ENCODE data around the gene HCFC1R1. TPM values are rescaled to one million over a fixed set of nuclear protein-coding genes. Genes with fewer than 3 reads are reported as not detected.

The HCFC1R1 gene
- total and polyA plus RNA-seq, 2 experiments from 2014 or later: 35.7 to 158 TPM

DNA sequence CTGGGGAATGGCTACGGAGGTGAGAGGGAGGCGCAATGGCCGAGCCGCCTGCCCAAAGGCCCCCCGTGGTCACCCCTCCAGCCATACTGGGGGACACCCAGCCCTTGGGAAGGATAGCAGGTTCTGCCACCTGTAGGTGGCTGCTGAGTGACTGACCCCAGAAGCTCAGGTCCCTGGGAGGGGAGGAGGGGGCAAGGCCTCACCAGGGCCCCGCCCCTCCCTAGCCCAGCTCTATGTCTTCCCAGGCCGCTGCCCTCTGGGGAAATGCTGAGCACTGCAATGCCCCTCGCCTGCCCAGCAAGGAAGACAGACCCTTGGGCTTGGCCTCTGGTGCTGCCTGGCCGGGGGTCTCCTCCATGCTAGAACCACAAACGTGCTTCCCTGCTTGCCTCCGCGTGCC is 22.4 kb downstream of the HCFC1R1 start:
- H3K4me1 ChIP-seq (ENCODE audit: insufficient read depth): peaks cover 2% of the 10 kb centered on the region

GRCh38 chr16:3000540-3000939 is 23.2 kb downstream of the HCFC1R1 start:
- TF ChIP-seq EZH2 (IDR thresholded peaks at IDR 0.05; ENCODE audit: borderline replicate concordance) (no peak), EZH2phosphoT487 (IDR thresholded peaks at IDR 0.05; ENCODE audit: low read depth, severe bottlenecking, unreplicated experiment) (no peak), CTCF (IDR thresholded peaks at IDR 0.05; ENCODE audit: poor library complexity) (no peak)
- Histone ChIP-seq H2AFZ (no peak overlapping the region), H3K79me2 (no peaks in the 10 kb centered on the region), H4K20me1 (ENCODE audit: insufficient read depth, poor library complexity, severe bottlenecking) (no peaks in the 10 kb centered on the region), H3K9me3 (ENCODE audit: low read depth) (no peaks in the 10 kb centered on the region), H3K4me1 (ENCODE audit: insufficient read depth) (no peaks in the 10 kb centered on the region), H3K4me2 (no peak overlapping the region), H3K27ac (no peak overlapping the region), H3K9me2 (replicated peaks; ENCODE audit: insufficient read depth) (no peaks in the 10 kb centered on the region), H3K36me3 (replicated peaks; ENCODE audit: insufficient read depth, low read depth) (no peaks in the 10 kb centered on the region), H3K27me3 (no peaks in the 10 kb centered on the region), H3K4me3 (no peak overlapping the region)
- DNase-seq (ENCODE audit: low spot score): no peak
- 94% methylated on average over 4 of the region's 4 CpGs for WGBS (ENCODE audit: low lambda C conversion rate, missing lambda C conversion rate)

More for the DNA sequence above, 22.4 kb downstream of the HCFC1R1 start:
- no peaks in the 10 kb centered on the region for H4K20me1 ChIP-seq (ENCODE audit: insufficient read depth, poor library complexity, severe bottlenecking)
- TF ChIP-seq CTCF (IDR thresholded peaks at IDR 0.05; ENCODE audit: poor library complexity) (no peak), EZH2 (IDR thresholded peaks at IDR 0.05; ENCODE audit: borderline replicate concordance) (no peak), EZH2phosphoT487 (IDR thresholded peaks at IDR 0.05; ENCODE audit: low read depth, severe bottlenecking, unreplicated experiment) (no peak)
- no peak overlapping the region for H2AFZ ChIP-seq
- no peaks in the 10 kb centered on the region for H3K9me3 ChIP-seq (ENCODE audit: low read depth)
- H3K4me2 ChIP-seq: no peak overlapping the region
- DNase-seq (ENCODE audit: low spot score): no peak
- no peak overlapping the region for H3K4me3 ChIP-seq
- no peaks in the 10 kb centered on the region for H3K79me2 ChIP-seq
- H3K27ac ChIP-seq: no peak overlapping the region
- H3K9me2 ChIP-seq (replicated peaks; ENCODE audit: insufficient read depth): no peaks in the 10 kb centered on the region
- H3K36me3 ChIP-seq (replicated peaks; ENCODE audit: insufficient read depth, low read depth): no peaks in the 10 kb centered on the region
- no peaks in the 10 kb centered on the region for H3K27me3 ChIP-seq
- WGBS (ENCODE audit: low lambda C conversion rate, missing lambda C conversion rate): 83% methylated on average over 11 of the region's 12 CpGs

GRCh38 chr16:2999929-3000328 is 23.8 kb downstream of the HCFC1R1 start:
- H3K27me3 ChIP-seq: no peaks in the 10 kb centered on the region
- H3K36me3 ChIP-seq (replicated peaks; ENCODE audit: insufficient read depth, low read depth): no peaks in the 10 kb centered on the region
- H3K4me1 ChIP-seq (ENCODE audit: insufficient read depth): no peaks in the 10 kb centered on the region
- no peak overlapping the region for H2AFZ ChIP-seq
- H4K20me1 ChIP-seq (ENCODE audit: insufficient read depth, poor library complexity, severe bottlenecking): no peaks in the 10 kb centered on the region
- H3K9me3 ChIP-seq (ENCODE audit: low read depth): no peaks in the 10 kb centered on the region
- no peak overlapping the region for H3K27ac ChIP-seq
- no peak for DNase-seq (ENCODE audit: low spot score)
- no peak overlapping the region for H3K4me2 ChIP-seq
- no peak overlapping the region for H3K4me3 ChIP-seq
- TF ChIP-seq EZH2phosphoT487 (IDR thresholded peaks at IDR 0.05; ENCODE audit: low read depth, severe bottlenecking, unreplicated experiment): no peak
- TF ChIP-seq EZH2 (IDR thresholded peaks at IDR 0.05; ENCODE audit: borderline replicate concordance): no peak
- TF ChIP-seq CTCF (IDR thresholded peaks at IDR 0.05; ENCODE audit: poor library complexity): no peak
- no peaks in the 10 kb centered on the region for H3K79me2 ChIP-seq
- 97% methylated on average over 6 of the region's 6 CpGs for WGBS (ENCODE audit: low lambda C conversion rate, missing lambda C conversion rate)
- H3K9me2 ChIP-seq (replicated peaks; ENCODE audit: insufficient read depth): no peaks in the 10 kb centered on the region

DNA sequence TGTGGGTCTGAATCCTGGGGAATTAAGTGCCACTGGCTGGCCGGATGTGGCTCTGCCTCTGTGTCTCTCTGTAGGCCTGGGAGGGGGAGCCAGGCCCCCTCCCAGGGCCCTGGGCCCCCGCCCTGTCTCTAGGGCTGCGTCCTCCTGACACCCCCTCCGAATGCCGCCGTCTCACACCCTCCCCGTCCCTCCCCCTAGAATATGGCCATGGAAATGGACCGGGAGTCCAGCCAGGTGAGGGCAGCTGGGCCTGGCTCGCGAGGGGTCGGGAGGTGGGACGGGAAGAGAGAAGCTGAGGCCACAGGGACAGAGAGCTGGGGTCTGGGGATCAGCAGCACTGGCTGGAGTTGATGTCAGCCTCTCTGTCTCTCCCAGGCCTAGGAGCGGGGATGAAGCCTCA is 27.4 kb downstream of the HCFC1R1 start:
- no peaks in the 10 kb centered on the region for H3K27me3 ChIP-seq
- no peak overlapping the region for H3K4me3 ChIP-seq

More for the DNA sequence above, 27.4 kb downstream of the HCFC1R1 start:
- no peak for TF ChIP-seq CTCF (IDR thresholded peaks at IDR 0.05; ENCODE audit: poor library complexity)
- no peak for TF ChIP-seq EZH2 (IDR thresholded peaks at IDR 0.05; ENCODE audit: borderline replicate concordance)
- no peak for TF ChIP-seq EZH2phosphoT487 (IDR thresholded peaks at IDR 0.05; ENCODE audit: low read depth, severe bottlenecking, unreplicated experiment)
- H3K9me2 ChIP-seq (replicated peaks; ENCODE audit: insufficient read depth): no peaks in the 10 kb centered on the region
- H3K79me2 ChIP-seq: no peaks in the 10 kb centered on the region
- no peak overlapping the region for H3K27ac ChIP-seq
- H3K4me2 ChIP-seq: no peak overlapping the region
- WGBS (ENCODE audit: low lambda C conversion rate, missing lambda C conversion rate): 70% methylated on average over 3 of the region's 13 CpGs
- no peak for DNase-seq (ENCODE audit: low spot score)
- no peaks in the 10 kb centered on the region for H3K9me3 ChIP-seq (ENCODE audit: low read depth)
- H3K36me3 ChIP-seq (replicated peaks; ENCODE audit: insufficient read depth, low read depth): no peaks in the 10 kb centered on the region
- no peak overlapping the region for H2AFZ ChIP-seq
- no peaks in the 10 kb centered on the region for H3K4me1 ChIP-seq (ENCODE audit: insufficient read depth)
- H4K20me1 ChIP-seq (ENCODE audit: insufficient read depth, poor library complexity, severe bottlenecking): no peaks in the 10 kb centered on the region

Measured in hepatocyte (in vitro differentiated cells).